HG02938 (cell line): ENCODE measurements around the gene DET1.

Source experiments
- ATAC-seq: cut with Tn5 transposase; IDR thresholded peaks from one replicate; pipeline ENCODE4 v1.9.1; 2021; ENCODE audit warnings: mild to moderate bottlenecking, moderate library complexity; ENCODE audit not compliant: unreplicated experiment

DET1 gene

DNA sequence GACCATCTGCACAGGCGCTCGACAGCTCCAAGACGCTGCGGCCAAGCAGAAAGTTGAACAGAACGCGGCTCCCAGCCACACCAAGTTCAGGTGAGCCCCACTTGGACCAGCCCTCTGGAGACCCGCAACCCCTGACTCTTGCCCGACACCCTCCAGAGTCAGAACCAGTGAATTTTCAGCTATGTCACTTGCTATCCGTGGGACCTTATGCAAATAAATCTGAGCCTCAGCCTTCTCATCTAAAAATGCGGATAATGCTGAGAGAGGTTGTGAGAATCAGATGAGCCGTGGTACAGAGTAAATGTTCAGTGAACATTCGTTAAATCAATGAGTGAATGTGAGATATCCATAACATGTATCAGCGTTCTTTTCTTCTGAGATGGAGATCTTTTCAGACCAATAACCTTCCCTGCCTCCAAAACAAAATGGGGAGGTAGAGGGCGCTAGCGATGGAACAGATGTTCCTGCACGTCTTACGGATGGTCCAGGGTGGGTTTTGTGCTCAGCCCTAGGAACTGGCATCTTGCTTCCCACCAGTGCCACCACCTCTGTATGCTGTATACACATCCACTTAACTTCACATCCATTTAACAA is 78.4 kb downstream of the DET1 start:
- ATAC-seq, result peak; percentile 17

GRCh38 chr15:88467073-88467934 is 79.2 kb downstream of the DET1 start, which contains the start of the genes MRPL46 and MRPS11:
Gene MRPL46, minus strand, starts transcription at chr15:88467388. Its CDS starts 11 bp downstream, at chr15:88467377.
Gene MRPS11, plus strand, starts transcription at chr15:88467708. Its CDS starts 10 bp downstream, at chr15:88467718.
- ATAC-seq, result peak; percentile 90

- ATAC-seq, result no peak
These were observed 80.8 kb downstream of the DET1 start for GRCh38 chr15:88465633-88466224.

DNA sequence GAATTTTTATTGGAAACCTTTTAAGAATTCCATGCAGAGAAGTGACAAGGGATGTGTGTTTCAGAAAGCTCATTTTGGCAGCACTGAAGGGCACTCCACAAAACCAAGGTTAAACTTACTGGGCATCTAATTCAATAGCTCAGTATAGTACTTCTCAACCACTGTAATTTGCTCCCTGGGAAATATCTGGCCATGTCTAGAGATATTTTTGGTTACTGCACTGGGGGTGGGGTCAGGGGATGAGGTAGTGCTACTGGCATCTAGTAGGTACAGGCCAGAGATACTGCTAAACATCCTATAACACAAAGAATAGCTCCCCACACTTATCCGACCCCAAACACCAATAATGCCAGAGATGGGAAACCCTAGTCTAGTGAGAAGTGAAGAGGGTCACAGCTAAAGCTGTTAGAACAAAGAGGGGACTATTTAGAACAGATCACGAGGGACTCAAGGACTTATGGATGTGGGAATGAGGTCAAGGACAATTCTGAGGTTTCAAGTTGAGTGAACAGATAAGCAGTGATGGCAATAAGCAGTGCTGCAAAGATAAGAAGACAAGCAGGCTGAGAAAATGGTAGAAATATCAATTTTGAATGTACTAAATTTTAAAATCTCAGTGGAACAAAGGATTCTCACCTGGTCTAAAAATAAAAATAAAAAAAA is 82.5 kb downstream of the DET1 start:
- ATAC-seq, result no peak
